Neural cell (in vitro differentiated cells): ENCODE measurements around the gene TFPI2. TPM values are rescaled to one million over a fixed set of nuclear protein-coding genes. Genes with fewer than 3 reads are reported as not detected.

Experiments used
- H2AFZ ChIP-seq: fragments of 200-600, 300-800 bp; sonication (generic), shearing (Covaris generic); 2 replicates; pipeline ENCODE4 v1.6.0; 2014; ENCODE audit warnings: low read depth, mild to moderate bottlenecking, antibody characterized with exemption, low read length, moderate library complexity
- H3F3A ChIP-seq: fragments of 200-600 bp; shearing (Covaris generic); 2 replicates; pipeline ENCODE4 v1.6.1; 2016; ENCODE audit warnings: mild to moderate bottlenecking, moderate library complexity, mixed read lengths, antibody characterized with exemption, low read length; ENCODE audit not compliant: insufficient read depth, poor library complexity, severe bottlenecking
- H3K27ac ChIP-seq: fragments of 200-600, 300-800 bp; sonication (generic), shearing (Covaris generic); 2 replicates; pipeline ENCODE4 v1.5.1; 2014; ENCODE audit warnings: mild to moderate bottlenecking, low read length, moderate library complexity
- H3K27me3 ChIP-seq: fragments of 300-800, 200-600 bp; sonication (generic), shearing (Covaris generic); 2 replicates; pipeline ENCODE4 v1.6.0; 2014; ENCODE audit warnings: mild to moderate bottlenecking, low read depth, low read length, moderate library complexity; ENCODE audit not compliant: insufficient read depth
- H3K36me3 ChIP-seq: fragments of 300-800, 200-600 bp; sonication (generic), shearing (Covaris generic); 2 replicates; pipeline ENCODE4 v1.5.1; 2014; ENCODE audit warnings: mild to moderate bottlenecking, antibody characterized with exemption, low read length, moderate library complexity; ENCODE audit not compliant: insufficient read depth
- H3K4me2 ChIP-seq: fragments of 300-800, 200-600 bp; sonication (generic), shearing (Covaris generic); 2 replicates; pipeline ENCODE4 v1.6.0; 2014; ENCODE audit warnings: mild to moderate bottlenecking, low read length
- H3K4me3 ChIP-seq: fragments of 300-800, 200-600 bp; sonication (generic), shearing (Covaris generic); 2 replicates; pipeline ENCODE4 v1.5.1; 2014; ENCODE audit warnings: mild to moderate bottlenecking, low read length, moderate library complexity
- H3K79me2 ChIP-seq: fragments of 200-600 bp; shearing (Covaris generic); replicated peaks from 2 replicates; pipeline ENCODE4 v1.6.0; 2014; ENCODE audit warnings: mild to moderate bottlenecking, low read length, moderate library complexity; ENCODE audit not compliant: insufficient read depth
- H3K9ac ChIP-seq: fragments of 300-800, 200-600 bp; sonication (generic), shearing (Covaris generic); 2 replicates; pipeline ENCODE4 v1.6.1; 2016; ENCODE audit warnings: mild to moderate bottlenecking, low read length, mixed read lengths
- H3K9me2 ChIP-seq: fragments of 200-600 bp; shearing (Covaris generic); 2 replicates; pipeline ENCODE4 v1.6.1; 2016; ENCODE audit warnings: mild to moderate bottlenecking, low read length, mixed read lengths; ENCODE audit not compliant: insufficient read depth
- H3K9me3 ChIP-seq: fragments of 200-600, 300-800 bp; sonication (generic), shearing (Covaris generic); 2 replicates; pipeline ENCODE4 v1.6.1; 2016; ENCODE audit warnings: mild to moderate bottlenecking, mixed run types, low read length, moderate library complexity, mixed read lengths
- H4K20me1 ChIP-seq: fragments of 200-600 bp; shearing (Covaris generic); 2 replicates; pipeline ENCODE4 v1.6.1; 2016; ENCODE audit warnings: mild to moderate bottlenecking, mixed run types; ENCODE audit not compliant: insufficient read depth
- CTCF ChIP-seq: fragments of 450-650 bp; IDR thresholded peaks from 2 replicates; pipeline ENCODE4 v1.5.1; 2014; ENCODE audit warnings: antibody characterized with exemption, mild to moderate bottlenecking, moderate library complexity; ENCODE audit not compliant: poor library complexity, severe bottlenecking
- EP300 ChIP-seq: fragments of 450-650 bp; conservative IDR thresholded peaks from 2 replicates; pipeline ENCODE4 v1.6.1; 2014; ENCODE audit warnings: antibody characterized with exemption, mild to moderate bottlenecking, moderate library complexity; ENCODE audit not compliant: poor library complexity, severe bottlenecking
- EZH2 ChIP-seq: fragments of 200-600, 300-800 bp; shearing (Covaris generic), sonication (generic); IDR thresholded peaks from 2 replicates; pipeline ENCODE4 v1.6.1; 2014; ENCODE audit warnings: antibody characterized with exemption, low read length, borderline replicate concordance, mild to moderate bottlenecking; ENCODE audit not compliant: insufficient read depth, poor library complexity, severe bottlenecking
- MXI1 ChIP-seq: fragments of 450-650 bp; conservative IDR thresholded peaks from 2 replicates; pipeline ENCODE4 v1.6.1; 2014; ENCODE audit warnings: antibody characterized with exemption, mild to moderate bottlenecking; ENCODE audit not compliant: poor library complexity, severe bottlenecking
- POLR2AphosphoS5 ChIP-seq: IDR thresholded peaks from 2 replicates; pipeline ENCODE4 v1.6.1; 2012
- RAD21 ChIP-seq: fragments of 450-650 bp; conservative IDR thresholded peaks from 2 replicates; pipeline ENCODE4 v1.6.1; 2014; ENCODE audit warnings: antibody characterized with exemption, mild to moderate bottlenecking, moderate library complexity
- REST ChIP-seq: IDR thresholded peaks from 2 replicates; pipeline ENCODE4 v1.6.1; 2012; ENCODE audit warnings: borderline replicate concordance
- SMC3 ChIP-seq: fragments of 450-650 bp; conservative IDR thresholded peaks from 2 replicates; pipeline ENCODE4 v1.6.1; 2014; ENCODE audit warnings: antibody characterized with exemption, mild to moderate bottlenecking, moderate library complexity; ENCODE audit not compliant: poor library complexity
- TAF1 ChIP-seq: IDR thresholded peaks from 2 replicates; pipeline ENCODE4 v1.6.1; 2012; ENCODE audit warnings: low read depth
- polyA plus RNA-seq: library from polyadenylated mRNA; depleted of rRNA; stranded (reverse); fragments of >200 nt; gene quantifications from 2 replicates; pipeline ENCODE4 v1.2.3, GENCODE V29; 2014

Gene TFPI2
- polyA plus RNA-seq, 1 donor from 2014 or later, result 0.78 TPM

GRCh38 chr7:93884541-93884940 lies 6.0 kb downstream of the TFPI2 start:
- Histone ChIP-seq H4K20me1 (no peaks in the 10 kb centered on the region), H3K9me2 (no peaks in the 10 kb centered on the region), H3K9me3 (no peaks in the 10 kb centered on the region), H3K9ac (no peak overlapping the region), H3K79me2 (no peaks in the 10 kb centered on the region), H3K36me3 (no peaks in the 10 kb centered on the region), H3K27me3 (peaks cover 10% of the 10 kb centered on the region), H3K27ac (no peak overlapping the region), H3K4me3 (no peak overlapping the region), H3K4me2 (no peak overlapping the region), H2AFZ (no peak overlapping the region), H3F3A (no peaks in the 10 kb centered on the region)
- no peak for TF ChIP-seq CTCF
- no peak for TF ChIP-seq TAF1
- no peak for TF ChIP-seq MXI1
- no peak for TF ChIP-seq EZH2
- TF ChIP-seq SMC3, result no peak

- no peaks in the 10 kb centered on the region for H3K79me2 ChIP-seq
- TF ChIP-seq CTCF (no peak), SMC3 (no peak), EZH2 (no peak), RAD21 (no peak), MXI1 (no peak), REST (no peak), POLR2AphosphoS5 (no peak), EP300 (no peak), TAF1 (no peak)
- no peak overlapping the region for H3K4me2 ChIP-seq
- H3K9me3 ChIP-seq, result peaks cover 2% of the 10 kb centered on the region
- H2AFZ ChIP-seq, result no peak overlapping the region
- H3K27me3 ChIP-seq, result peaks cover 3% of the 10 kb centered on the region
- no peaks in the 10 kb centered on the region for H3K36me3 ChIP-seq
- H4K20me1 ChIP-seq, result no peaks in the 10 kb centered on the region
- no peak overlapping the region for H3K9ac ChIP-seq
- H3F3A ChIP-seq, result no peaks in the 10 kb centered on the region
- H3K9me2 ChIP-seq, result no peaks in the 10 kb centered on the region
- H3K27ac ChIP-seq, result no peak overlapping the region
- H3K4me3 ChIP-seq, result no peak overlapping the region
Measured at GRCh38 chr7:93883917-93884345, 6.6 kb downstream of the TFPI2 start.
